ENCODE results near the gene OR51B4. TPM values are rescaled to one million over a fixed set of nuclear protein-coding genes. Genes with fewer than 3 reads are reported as not detected.

The OR51B4 gene
- total and polyA plus RNA-seq, 9 of the 15 experiments (the other 6 are each of a cell fraction or from before 2014, with no cell fraction given) = 17.1 to 64.6 (median 39.9) TPM

DNA sequence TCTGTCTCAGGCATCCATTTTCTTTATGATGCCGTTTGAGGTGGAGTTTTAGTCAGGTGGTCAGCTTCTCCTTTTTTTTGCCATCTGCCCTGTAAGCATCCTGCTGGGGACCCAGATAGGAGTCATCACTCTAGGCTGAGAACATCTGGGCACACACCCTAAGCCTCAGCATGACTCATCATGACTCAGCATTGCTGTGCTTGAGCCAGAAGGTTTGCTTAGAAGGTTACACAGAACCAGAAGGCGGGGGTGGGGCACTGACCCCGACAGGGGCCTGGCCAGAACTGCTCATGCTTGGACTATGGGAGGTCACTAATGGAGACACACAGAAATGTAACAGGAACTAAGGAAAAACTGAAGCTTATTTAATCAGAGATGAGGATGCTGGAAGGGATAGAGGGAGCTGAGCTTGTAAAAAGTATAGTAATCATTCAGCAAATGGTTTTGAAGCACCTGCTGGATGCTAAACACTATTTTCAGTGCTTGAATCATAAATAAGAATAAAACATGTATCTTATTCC lies 21.1 kb downstream of the OR51B4 start (continued):
- TF ChIP-seq, protein P1, sequence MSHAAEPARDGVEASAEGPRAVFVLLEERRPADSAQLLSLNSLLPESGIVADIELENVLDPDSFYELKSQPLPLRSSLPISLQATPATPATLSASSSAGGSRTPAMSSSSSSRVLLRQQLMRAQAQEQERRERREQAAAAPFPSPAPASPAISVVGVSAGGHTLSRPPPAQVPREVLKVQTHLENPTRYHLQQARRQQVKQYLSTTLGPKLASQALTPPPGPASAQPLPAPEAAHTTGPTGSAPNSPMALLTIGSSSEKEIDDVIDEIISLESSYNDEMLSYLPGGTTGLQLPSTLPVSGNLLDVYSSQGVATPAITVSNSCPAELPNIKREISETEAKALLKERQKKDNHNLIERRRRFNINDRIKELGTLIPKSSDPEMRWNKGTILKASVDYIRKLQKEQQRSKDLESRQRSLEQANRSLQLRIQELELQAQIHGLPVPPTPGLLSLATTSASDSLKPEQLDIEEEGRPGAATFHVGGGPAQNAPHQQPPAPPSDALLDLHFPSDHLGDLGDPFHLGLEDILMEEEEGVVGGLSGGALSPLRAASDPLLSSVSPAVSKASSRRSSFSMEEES (CRISPR knock-in tag; IDR thresholded peaks at IDR 0.05) = peak; percentile 12; the same call in 1 of the 2 replicates
- peak; percentile 98 for TF ChIP-seq TCF3 (CRISPR knock-in tag; IDR thresholded peaks at IDR 0.05)
- peak; percentile 80 for TF ChIP-seq ETV5 (CRISPR knock-in tag; IDR thresholded peaks at IDR 0.05; ENCODE audit: low read depth)
- TF ChIP-seq TRIM24 (IDR thresholded peaks at IDR 0.05) = peak; percentile 99
- no peak for TF ChIP-seq PURB (CRISPR knock-in tag; IDR thresholded peaks at IDR 0.05; ENCODE audit: low read depth)
- TF ChIP-seq, protein P2, sequence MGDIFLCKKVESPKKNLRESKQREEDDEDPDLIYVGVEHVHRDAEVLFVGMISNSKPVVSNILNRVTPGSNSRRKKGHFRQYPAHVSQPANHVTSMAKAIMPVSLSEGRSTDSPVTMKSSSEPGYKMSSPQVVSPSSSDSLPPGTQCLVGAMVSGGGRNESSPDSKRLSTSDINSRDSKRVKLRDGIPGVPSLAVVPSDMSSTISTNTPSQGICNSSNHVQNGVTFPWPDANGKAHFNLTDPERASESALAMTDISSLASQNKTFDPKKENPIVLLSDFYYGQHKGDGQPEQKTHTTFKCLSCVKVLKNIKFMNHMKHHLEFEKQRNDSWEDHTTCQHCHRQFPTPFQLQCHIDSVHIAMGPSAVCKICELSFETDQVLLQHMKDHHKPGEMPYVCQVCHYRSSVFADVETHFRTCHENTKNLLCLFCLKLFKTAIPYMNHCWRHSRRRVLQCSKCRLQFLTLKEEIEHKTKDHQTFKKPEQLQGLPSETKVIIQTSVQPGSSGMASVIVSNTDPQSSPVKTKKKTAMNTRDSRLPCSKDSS (IDR thresholded peaks at IDR 0.05; ENCODE audit: low read depth, partially characterized antibody) = no peak
- TF ChIP-seq, protein P3, sequence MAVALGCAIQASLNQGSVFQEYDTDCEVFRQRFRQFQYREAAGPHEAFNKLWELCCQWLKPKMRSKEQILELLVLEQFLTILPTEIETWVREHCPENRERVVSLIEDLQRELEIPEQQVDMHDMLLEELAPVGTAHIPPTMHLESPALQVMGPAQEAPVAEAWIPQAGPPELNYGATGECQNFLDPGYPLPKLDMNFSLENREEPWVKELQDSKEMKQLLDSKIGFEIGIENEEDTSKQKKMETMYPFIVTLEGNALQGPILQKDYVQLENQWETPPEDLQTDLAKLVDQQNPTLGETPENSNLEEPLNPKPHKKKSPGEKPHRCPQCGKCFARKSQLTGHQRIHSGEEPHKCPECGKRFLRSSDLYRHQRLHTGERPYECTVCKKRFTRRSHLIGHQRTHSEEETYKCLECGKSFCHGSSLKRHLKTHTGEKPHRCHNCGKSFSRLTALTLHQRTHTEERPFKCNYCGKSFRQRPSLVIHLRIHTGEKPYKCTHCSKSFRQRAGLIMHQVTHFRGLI (CRISPR knock-in tag; IDR thresholded peaks at IDR 0.05) = peak; percentile 80
- TF ChIP-seq, protein P4, sequence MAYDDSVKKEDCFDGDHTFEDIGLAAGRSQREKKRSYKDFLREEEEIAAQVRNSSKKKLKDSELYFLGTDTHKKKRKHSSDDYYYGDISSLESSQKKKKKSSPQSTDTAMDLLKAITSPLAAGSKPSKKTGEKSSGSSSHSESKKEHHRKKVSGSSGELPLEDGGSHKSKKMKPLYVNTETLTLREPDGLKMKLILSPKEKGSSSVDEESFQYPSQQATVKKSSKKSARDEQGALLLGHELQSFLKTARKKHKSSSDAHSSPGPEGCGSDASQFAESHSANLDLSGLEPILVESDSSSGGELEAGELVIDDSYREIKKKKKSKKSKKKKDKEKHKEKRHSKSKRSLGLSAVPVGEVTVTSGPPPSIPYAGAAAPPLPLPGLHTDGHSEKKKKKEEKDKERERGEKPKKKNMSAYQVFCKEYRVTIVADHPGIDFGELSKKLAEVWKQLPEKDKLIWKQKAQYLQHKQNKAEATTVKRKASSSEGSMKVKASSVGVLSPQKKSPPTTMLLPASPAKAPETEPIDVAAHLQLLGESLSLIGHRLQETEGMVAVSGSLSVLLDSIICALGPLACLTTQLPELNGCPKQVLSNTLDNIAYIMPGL (CRISPR knock-in tag; IDR thresholded peaks at IDR 0.05) = no peak
- no peak for TF ChIP-seq CHD4 (IDR thresholded peaks at IDR 0.05; ENCODE audit: insufficient read depth, insufficient replicate concordance, low read depth, low read length, poor library complexity, severe bottlenecking)
- TF ChIP-seq LEF1 (IDR thresholded peaks at IDR 0.05) = peak; percentile 94
- peak; percentile 94 for TF ChIP-seq HDAC3 (IDR thresholded peaks at IDR 0.05; ENCODE audit: borderline replicate concordance, partially characterized antibody)
- TF ChIP-seq MLLT1 (IDR thresholded peaks at IDR 0.05) = peak; percentile 30 to 50; a peak in 1 of 4 replicates
- TF ChIP-seq GATAD2A (IDR thresholded peaks at IDR 0.05) = peak; percentile 92; the same call in 1 of the 2 replicates
- TF ChIP-seq CREB3 (tag; conservative IDR thresholded peaks at IDR 0.05; ENCODE audit: low read depth) = peak; percentile 92
- peak; percentile 92 for TF ChIP-seq ZNF175 (CRISPR knock-in tag; IDR thresholded peaks at IDR 0.05; ENCODE audit: low read depth)
- TF ChIP-seq ZBTB7A (IDR thresholded peaks at IDR 0.05; ENCODE audit: borderline replicate concordance, control insufficient read depth, low read depth, low read length) = peak; percentile 82; the same call in 1 of the 2 replicates
- peak; percentile 97 for TF ChIP-seq NFIC (IDR thresholded peaks at IDR 0.05)
- no peak for TF ChIP-seq ZNF511 (CRISPR knock-in tag; IDR thresholded peaks at IDR 0.05)
